NCI-H1105 (cell line): ENCODE results near the gene ULK4.
"Not testable (repeated sequence)": the region's sequence is repeated elsewhere in the genome, so short reads cannot be mapped to it uniquely, and the experiment has no call there.

Source experiments
- DNase-seq: peaks from one replicate; lab custom pipeline; 2025; lab: John Stamatoyannopoulos, UW

The ULK4 gene

GRCh38 chr3:41961751-41962679 is at the start of gene ULK4:
TSS of gene ULK4 (minus strand) at chr3:41962103. CDS start at chr3:41954759, 7,344 bp downstream.
- DNase-seq: peak; percentile 96

GRCh38 chr3:42010530-42010929 is 48.6 kb upstream of the ULK4 start:
- DNase-seq: no peak

- DNase-seq: no peak
These were observed 47.6 kb upstream of the ULK4 start for GRCh38 chr3:42009456-42009855.

- no peak for DNase-seq
These were observed 45.9 kb upstream of the ULK4 start for GRCh38 chr3:42007785-42008184.

- no peak for DNase-seq
These were observed 43.5 kb upstream of the ULK4 start for GRCh38 chr3:42005401-42005800.

- no peak for DNase-seq
These were observed 40.9 kb upstream of the ULK4 start for GRCh38 chr3:42002790-42003189.

- no peak for DNase-seq
These were observed 39.9 kb upstream of the ULK4 start for GRCh38 chr3:42001777-42002176.

- no peak for DNase-seq
These were observed 38.0 kb upstream of the ULK4 start for GRCh38 chr3:41999909-42000308.

GRCh38 chr3:41997702-41998550 is 36.0 kb upstream of the ULK4 start:
- no peak for DNase-seq

GRCh38 chr3:41991437-41991836 is 29.5 kb upstream of the ULK4 start:
- DNase-seq: no peak

GRCh38 chr3:41989518-41989917 is 27.6 kb upstream of the ULK4 start:
- no peak for DNase-seq

GRCh38 chr3:41987627-41988026 is 25.7 kb upstream of the ULK4 start:
- DNase-seq: no peak

- DNase-seq: no peak
These were observed 24.7 kb upstream of the ULK4 start for GRCh38 chr3:41986561-41986960.

GRCh38 chr3:41985018-41985417 is 23.1 kb upstream of the ULK4 start:
- no peak for DNase-seq

- not testable (repeated sequence) for DNase-seq
These were observed 21.2 kb upstream of the ULK4 start for GRCh38 chr3:41983091-41983490.

GRCh38 chr3:41977401-41977800 is 15.5 kb upstream of the ULK4 start:
- DNase-seq: not testable (repeated sequence)

- DNase-seq: no peak
These were observed 13.7 kb upstream of the ULK4 start for GRCh38 chr3:41975416-41976103.

GRCh38 chr3:41974223-41974622 is 12.3 kb upstream of the ULK4 start:
- DNase-seq: no peak

GRCh38 chr3:41972802-41973201 is 10.9 kb upstream of the ULK4 start:
- DNase-seq: no peak

- no peak for DNase-seq
These were observed 4.3 kb upstream of the ULK4 start for GRCh38 chr3:41966206-41966605.

- DNase-seq: no peak
These were observed 1.9 kb upstream of the ULK4 start for GRCh38 chr3:41963823-41964222.
